HepG2 (cell line): ENCODE results near the gene MRGPRF. TPM values are rescaled to one million over a fixed set of nuclear protein-coding genes. Genes with fewer than 3 reads are reported as not detected.

ENCODE experiments used
- ATAC-seq: fragments of 200-7000 bp; cut with Tn5 transposase; 3 replicates; pipeline ENCODE4 v1.9.1; 2020; ENCODE audit warnings: mild to moderate bottlenecking, moderate library complexity
- BruUV-seq: library from RNA; stranded (reverse); fragments of 400-500 nt; replicated peaks from 2 replicates; lab custom pipeline; 2021; lab: Mats Ljungman, UMichigan
- CTCF ChIA-PET: fragments of 300-600 bp; formaldehyde crosslinking; extraction: SDS; loops from one replicate; lab custom pipeline; 2021; ENCODE audit warnings: low total read pairs, inconsistent platforms, low intra/inter-chr PET ratio; lab: Yijun Ruan, JAX
- POLR2A ChIA-PET: fragments of 350-600 bp; sonication (Branson Sonifier 250); formaldehyde crosslinking; loops from one replicate; lab custom pipeline; 2020; ENCODE audit warnings: antibody characterized with exemption, inconsistent platforms; lab: Yijun Ruan, JAX
- DNase-seq: peaks from one replicate; pipeline ENCODE4 v3.0.0-alpha.2; 2015; ENCODE audit warnings: low spot score
- FAIRE-seq: peaks from 3 replicates; lab custom pipeline; 2011; peaks lifted over from hg19 to GRCh38; lab: Jason Lieb, UNC
- H2AFZ ChIP-seq: one replicate; pipeline ENCODE4 v1.6.1; 2011; ENCODE audit warnings: low read length, inconsistent platforms
- H3K27ac ChIP-seq: fragments of 300-600 bp; 3 replicates; pipeline ENCODE4 v1.8.0; 2011; ENCODE audit warnings: mixed run types, mild to moderate bottlenecking, mixed read lengths, low read length, inconsistent platforms; ENCODE audit not compliant: insufficient read depth; ENCODE audit errors: extremely low read length
- H3K27me3 ChIP-seq, 2 experiments: fragments of 200-600 bp in 1 of 2; 2 replicates in 1 of 2; 3 replicates in 1 of 2; pipeline versions ENCODE4 v1.6.0 to v1.8.0; 2011; ENCODE audit warnings: low read length in 2 of 2, mild to moderate bottlenecking in 2 of 2, moderate library complexity in 2 of 2, inconsistent platforms in 1 of 2; ENCODE audit not compliant: insufficient read depth in 2 of 2, control insufficient read depth in 1 of 2
- H3K36me3 ChIP-seq, 2 experiments: fragments of 200-600 bp in 1 of 2; replicated peaks in 1 of 2; 2 replicates in 1 of 2; 3 replicates in 1 of 2; pipeline versions ENCODE4 v1.5.1 to v1.8.0; 2011; ENCODE audit warnings: low read length in 2 of 2, inconsistent platforms in 1 of 2; ENCODE audit not compliant: insufficient read depth in 2 of 2, control insufficient read depth in 1 of 2
- H3K4me1 ChIP-seq: 2 replicates; pipeline ENCODE4 v1.5.1; 2012; ENCODE audit warnings: low read length, inconsistent platforms; ENCODE audit not compliant: insufficient read depth
- H3K4me2 ChIP-seq: 2 replicates; pipeline ENCODE4 v1.6.0; 2011; ENCODE audit warnings: low read depth, low read length, inconsistent platforms
- H3K4me3 ChIP-seq, 3 experiments: fragments of 200-600 bp in 1 of 3; sonication (generic), shearing (Covaris generic) in 1 of 3; replicated peaks in 1 of 3; 2 replicates each; pipeline ENCODE4 v1.5.1; 2011 to 2016; ENCODE audit warnings: low read length in 3 of 3, inconsistent platforms in 2 of 3, low read depth in 2 of 3, mild to moderate bottlenecking in 2 of 3, control low read depth in 1 of 3, mixed read lengths in 1 of 3; ENCODE audit not compliant: insufficient read depth in 1 of 3
- H3K79me2 ChIP-seq: one replicate; pipeline ENCODE4 v1.6.1; 2011; ENCODE audit warnings: low read length, inconsistent platforms; ENCODE audit not compliant: insufficient read depth
- H3K9ac ChIP-seq: 2 replicates; pipeline ENCODE4 v1.6.0; 2011; ENCODE audit warnings: mild to moderate bottlenecking, low read depth, low read length, inconsistent platforms; ENCODE audit not compliant: insufficient read depth
- H3K9me3 ChIP-seq: 2 replicates; pipeline ENCODE4 v1.5.1; 2012; ENCODE audit warnings: mild to moderate bottlenecking, low read length
- H4K20me1 ChIP-seq: 2 replicates; pipeline ENCODE4 v1.6.0; 2011; ENCODE audit warnings: inconsistent platforms, mild to moderate bottlenecking, low read length, moderate library complexity; ENCODE audit not compliant: insufficient read depth
- ATRX ChIP-seq: sonication (generic); formaldehyde crosslinking; IDR thresholded peaks from 2 replicates; pipeline ENCODE4 v1.4.0; 2020; ENCODE audit warnings: missing genetic modification reagents, borderline replicate concordance
- MBNL3 ChIP-seq: fragments of 250-450 bp; sonication (Bioruptor Pico); conservative IDR thresholded peaks from 2 replicates; pipeline ENCODE4 v1.8.0; 2022; ENCODE audit warnings: mild to moderate bottlenecking, inconsistent platforms
- RFXAP ChIP-seq: sonication (generic); formaldehyde crosslinking; IDR thresholded peaks from 2 replicates; pipeline ENCODE4 v1.4.0; 2020; ENCODE audit warnings: missing genetic modification reagents, borderline replicate concordance
- SAFB2 ChIP-seq: sonication (generic); formaldehyde crosslinking; IDR thresholded peaks from 2 replicates; pipeline ENCODE4 v1.5.1; 2020; ENCODE audit warnings: missing genetic modification reagents, low read depth, mild to moderate bottlenecking, borderline replicate concordance
- SNAI1 ChIP-seq: sonication (generic); formaldehyde crosslinking; IDR thresholded peaks from 2 replicates; pipeline ENCODE4 v1.5.0; 2020; ENCODE audit warnings: mild to moderate bottlenecking, missing genetic modification reagents, borderline replicate concordance
- ZNF557 ChIP-seq: sonication (generic); formaldehyde crosslinking; IDR thresholded peaks from 2 replicates; pipeline ENCODE4 v1.4.0; 2020; ENCODE audit warnings: missing genetic modification reagents
- ZNF569 ChIP-seq: sonication (generic); formaldehyde crosslinking; IDR thresholded peaks from 2 replicates; pipeline ENCODE4 v1.5.0; 2020; ENCODE audit warnings: mild to moderate bottlenecking, missing genetic modification reagents, moderate library complexity, borderline replicate concordance
- ZNF629 ChIP-seq: sonication (generic); formaldehyde crosslinking; conservative IDR thresholded peaks from 2 replicates; pipeline ENCODE4 v1.5.0; 2020; ENCODE audit warnings: missing genetic modification reagents
- WGBS: methylation state at CpG from one replicate; pipeline ENCODE4 v1.1.6; 2017; ENCODE audit warnings: low lambda C conversion rate; 5-methylcytosine and 5-hydroxymethylcytosine counted together
- in situ Hi-C: cut with HindIII; loops from 2 replicates; pipeline ENCODE4 v1.10.0; 2017; ENCODE audit warnings: low pct_unique_long_range_greater_than_20kb; ENCODE audit not compliant: extremely low pct_ligation_motif_present
- intact Hi-C: fragments of 100-400 bp; cut with micrococcal nuclease; formaldehyde crosslinking; loops from one replicate; pipeline ENCODE4 v1.10.0; 2022; ENCODE audit not compliant: unreplicated experiment
- polyA plus RNA-seq, 8 experiments: library from polyadenylated mRNA; depleted of rRNA in 3 of 8; stranded (reverse) in 7 of 8; unstranded in 1 of 8; fragments of >200 nt; fragmentation: Illumina TruSeq in 4 of 8; extraction: Trizol in 4 of 8; gene quantifications; 2 replicates each; pipeline versions ENCODE4 v1.2.1 to v1.2.3, GENCODE V29; 2011 to 2016; ENCODE audit warnings: low read depth in 4 of 8, missing spikeins in 1 of 8, mixed read lengths in 1 of 8; ENCODE audit not compliant: insufficient read depth in 1 of 8
- total RNA-seq, 5 experiments: library from RNA; depleted of rRNA; stranded (reverse); fragments of >200 nt; fragmentation: Illumina TruSeq; extraction: Trizol; gene quantifications; 2 replicates each; pipeline ENCODE4 v1.2.3, GENCODE V29; 2016; ENCODE audit warnings: low read depth in 1 of 5
- TF ChIP-seq, protein P1 (sequence below): IDR thresholded peaks from 2 replicates; pipeline ENCODE4 v1.6.1; 2016; ENCODE audit warnings: control low read depth
- TF ChIP-seq, protein P2 (sequence below): sonication (generic); formaldehyde crosslinking; IDR thresholded peaks from 2 replicates; pipeline ENCODE4 v1.4.0; 2020; ENCODE audit warnings: missing genetic modification reagents; ENCODE audit errors: not compliant biosample characterization
- TF ChIP-seq, protein P3 (sequence below): sonication (generic); formaldehyde crosslinking; IDR thresholded peaks from 2 replicates; pipeline ENCODE4 v1.4.0; 2020; ENCODE audit warnings: low read depth, mild to moderate bottlenecking, missing genetic modification reagents

Gene MRGPRF
- total and polyA plus RNA-seq, 2 of the 13 experiments (the other 11 are each of a cell fraction or from before 2014, with no cell fraction given) = not detected

DNA sequence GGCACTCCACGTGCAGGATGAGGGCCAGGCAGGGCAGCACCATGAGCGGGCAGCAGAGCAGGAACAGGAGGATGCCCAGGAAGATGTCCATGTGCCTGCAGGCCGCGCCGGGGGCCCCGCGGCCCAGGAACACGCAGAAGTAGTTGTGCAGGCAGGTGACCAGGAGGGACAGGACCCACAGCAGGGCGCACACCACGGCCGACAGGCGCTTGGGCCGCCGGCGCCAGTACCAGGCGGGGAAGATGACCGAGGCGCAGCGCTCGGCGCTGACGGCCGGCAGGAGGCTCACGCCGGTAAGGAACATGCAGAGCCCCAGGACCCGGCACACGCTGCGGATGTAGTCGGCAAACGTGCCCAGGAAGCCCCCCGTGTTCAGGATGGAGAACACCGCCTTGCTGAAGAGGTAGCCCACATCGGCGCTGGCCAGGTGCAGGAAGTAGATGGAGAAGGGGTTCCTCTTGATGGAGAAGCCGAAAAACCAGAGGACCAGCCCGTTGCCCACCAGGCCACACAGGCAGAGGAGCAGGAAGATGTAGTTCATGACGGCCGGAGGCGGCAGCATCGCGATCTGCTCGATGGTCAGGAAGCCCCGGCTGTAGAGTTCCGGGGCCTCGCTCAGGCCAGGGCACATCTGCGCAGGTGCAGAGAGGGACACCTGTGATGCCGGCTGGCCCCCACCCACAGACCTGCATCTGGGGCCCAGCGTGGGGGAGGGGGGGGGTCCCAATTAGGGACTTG is 7.2 kb downstream of the MRGPRF start:
- Histone ChIP-seq H3K27ac (no peak overlapping the region), H3K79me2 (no peaks in the 10 kb centered on the region), H3K9ac (no peak overlapping the region), H3K4me1 (peaks cover 38% of the 10 kb centered on the region), H3K9me3 (no peaks in the 10 kb centered on the region), H3K36me3 (no peaks in the 10 kb centered on the region), H2AFZ (no peak overlapping the region), H3K27me3 (peaks cover 12 to 55% of the 10 kb centered on the region in 2 experiments), H3K4me3 (no peak overlapping the region), H4K20me1 (no peaks in the 10 kb centered on the region), H3K4me2 (no peak overlapping the region)
- WGBS = 71% methylated on average over 2 of the region's 48 CpGs
- no peak for ATAC-seq
- no TSS peak for BruUV-seq
- TF ChIP-seq ATRX (CRISPR knock-in tag) (no peak), MBNL3 (CRISPR knock-in tag) (no peak), ZNF629 (CRISPR knock-in tag) (no peak), ZNF557 (CRISPR knock-in tag) (no peak), RFXAP (CRISPR knock-in tag) (no peak), ZNF569 (no peak), SNAI1 (CRISPR knock-in tag) (no peak), SAFB2 (CRISPR knock-in tag) (no peak)
- TF ChIP-seq, protein P1, sequence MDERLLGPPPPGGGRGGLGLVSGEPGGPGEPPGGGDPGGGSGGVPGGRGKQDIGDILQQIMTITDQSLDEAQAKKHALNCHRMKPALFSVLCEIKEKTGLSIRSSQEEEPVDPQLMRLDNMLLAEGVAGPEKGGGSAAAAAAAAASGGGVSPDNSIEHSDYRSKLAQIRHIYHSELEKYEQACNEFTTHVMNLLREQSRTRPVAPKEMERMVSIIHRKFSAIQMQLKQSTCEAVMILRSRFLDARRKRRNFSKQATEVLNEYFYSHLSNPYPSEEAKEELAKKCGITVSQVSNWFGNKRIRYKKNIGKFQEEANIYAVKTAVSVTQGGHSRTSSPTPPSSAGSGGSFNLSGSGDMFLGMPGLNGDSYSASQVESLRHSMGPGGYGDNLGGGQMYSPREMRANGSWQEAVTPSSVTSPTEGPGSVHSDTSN = no peak
- TF ChIP-seq, protein P2, sequence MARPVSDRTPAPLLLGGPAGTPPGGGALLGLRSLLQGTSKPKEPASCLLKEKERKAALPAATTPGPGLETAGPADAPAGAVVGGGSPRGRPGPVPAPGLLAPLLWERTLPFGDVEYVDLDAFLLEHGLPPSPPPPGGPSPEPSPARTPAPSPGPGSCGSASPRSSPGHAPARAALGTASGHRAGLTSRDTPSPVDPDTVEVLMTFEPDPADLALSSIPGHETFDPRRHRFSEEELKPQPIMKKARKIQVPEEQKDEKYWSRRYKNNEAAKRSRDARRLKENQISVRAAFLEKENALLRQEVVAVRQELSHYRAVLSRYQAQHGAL (CRISPR knock-in tag) = no peak
- TF ChIP-seq, protein P3, sequence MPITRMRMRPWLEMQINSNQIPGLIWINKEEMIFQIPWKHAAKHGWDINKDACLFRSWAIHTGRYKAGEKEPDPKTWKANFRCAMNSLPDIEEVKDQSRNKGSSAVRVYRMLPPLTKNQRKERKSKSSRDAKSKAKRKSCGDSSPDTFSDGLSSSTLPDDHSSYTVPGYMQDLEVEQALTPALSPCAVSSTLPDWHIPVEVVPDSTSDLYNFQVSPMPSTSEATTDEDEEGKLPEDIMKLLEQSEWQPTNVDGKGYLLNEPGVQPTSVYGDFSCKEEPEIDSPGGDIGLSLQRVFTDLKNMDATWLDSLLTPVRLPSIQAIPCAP (CRISPR knock-in tag) = no peak
- DNase-seq = no peak
- in situ Hi-C loops = no loop called here
- ChIA-PET CTCF (no interaction called here), POLR2A (no interaction called here)
- no peak for FAIRE-seq
- intact Hi-C loops = no loop called here
